Upper lobe of left lung (tissue), 4 donors: Measurements from ENCODE around the gene NACC2.

ENCODE experiments used
- EP300 ChIP-seq, 4 donors: sonication (generic); formaldehyde crosslinking; IDR thresholded peaks; one replicate each; pipeline ENCODE4 v1.5.1; 2017; ENCODE audit warnings: antibody characterized with exemption in 4 of 4, control low read depth in 2 of 4
- POLR2A ChIP-seq, 4 donors: fragments of 450-650 bp; IDR thresholded peaks; one replicate each; pipeline ENCODE4 v1.5.1; 2016 to 2017; ENCODE audit warnings: antibody characterized with exemption in 4 of 4, mild to moderate bottlenecking in 2 of 4
- POLR2AphosphoS5 ChIP-seq, 2 donors: sonication (generic); formaldehyde crosslinking; IDR thresholded peaks; one replicate each; pipeline ENCODE4 v1.5.1; 2017; ENCODE audit warnings: antibody characterized with exemption in 2 of 2
- TF ChIP-seq, protein P1 (sequence below), 6 experiments: fragments of 450-650 bp in 4 of 6; fragments of 200-600 bp in 2 of 6; sonication (generic) in 2 of 6; IDR thresholded peaks; one replicate each; pipeline ENCODE4 v1.5.1; 2016 to 2019; ENCODE audit warnings: antibody characterized with exemption in 6 of 6

DNA sequence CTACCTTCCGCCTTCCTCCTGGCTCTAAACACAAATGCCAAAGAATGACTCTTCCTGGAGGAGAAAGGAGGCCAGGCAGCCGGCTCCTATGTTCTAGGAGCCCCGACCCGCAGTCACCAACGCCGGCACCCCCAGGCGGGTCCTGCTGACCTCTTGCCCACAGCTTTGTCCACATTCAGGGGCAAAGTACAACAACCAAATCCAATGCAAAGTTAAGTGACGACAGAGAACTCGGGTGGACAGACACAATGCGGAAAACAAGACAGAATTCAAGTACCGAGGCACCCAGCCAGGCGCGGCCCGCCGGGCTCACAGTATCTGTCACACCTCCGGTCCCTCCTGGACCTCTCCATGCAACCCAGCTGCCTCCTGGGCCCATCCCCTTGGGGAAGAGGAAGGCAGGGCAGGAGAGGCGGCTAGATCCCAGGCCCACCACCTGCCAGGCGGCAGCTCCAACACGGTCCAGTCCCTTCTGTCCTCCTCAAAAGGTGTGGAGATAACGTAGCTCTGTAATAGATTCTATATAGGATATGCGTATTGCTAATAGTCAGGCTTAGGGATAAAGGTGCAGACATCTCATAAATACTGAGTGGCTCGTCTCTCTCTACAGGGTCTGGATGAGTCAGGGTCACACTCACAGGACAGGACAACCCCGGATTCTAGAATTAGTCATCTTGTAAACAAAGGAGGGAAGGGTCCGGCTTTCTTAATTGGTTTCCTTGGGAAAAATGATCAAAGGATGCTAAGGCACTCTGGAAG, 87.0 kb downstream of the NACC2 start:
- TF ChIP-seq EP300 (IDR thresholded peaks at IDR 0.05), result peak in 1 of 4 donors; percentile 42
- TF ChIP-seq, protein P1, sequence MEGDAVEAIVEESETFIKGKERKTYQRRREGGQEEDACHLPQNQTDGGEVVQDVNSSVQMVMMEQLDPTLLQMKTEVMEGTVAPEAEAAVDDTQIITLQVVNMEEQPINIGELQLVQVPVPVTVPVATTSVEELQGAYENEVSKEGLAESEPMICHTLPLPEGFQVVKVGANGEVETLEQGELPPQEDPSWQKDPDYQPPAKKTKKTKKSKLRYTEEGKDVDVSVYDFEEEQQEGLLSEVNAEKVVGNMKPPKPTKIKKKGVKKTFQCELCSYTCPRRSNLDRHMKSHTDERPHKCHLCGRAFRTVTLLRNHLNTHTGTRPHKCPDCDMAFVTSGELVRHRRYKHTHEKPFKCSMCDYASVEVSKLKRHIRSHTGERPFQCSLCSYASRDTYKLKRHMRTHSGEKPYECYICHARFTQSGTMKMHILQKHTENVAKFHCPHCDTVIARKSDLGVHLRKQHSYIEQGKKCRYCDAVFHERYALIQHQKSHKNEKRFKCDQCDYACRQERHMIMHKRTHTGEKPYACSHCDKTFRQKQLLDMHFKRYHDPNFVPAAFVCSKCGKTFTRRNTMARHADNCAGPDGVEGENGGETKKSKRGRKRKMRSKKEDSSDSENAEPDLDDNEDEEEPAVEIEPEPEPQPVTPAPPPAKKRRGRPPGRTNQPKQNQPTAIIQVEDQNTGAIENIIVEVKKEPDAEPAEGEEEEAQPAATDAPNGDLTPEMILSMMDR (IDR thresholded peaks at IDR 0.05), result no peak
- TF ChIP-seq POLR2A (IDR thresholded peaks at IDR 0.05), result no peak
- no peak for TF ChIP-seq POLR2AphosphoS5 (IDR thresholded peaks at IDR 0.05)
